ENCODE data around the gene P2RX5. TPM values are rescaled to one million over a fixed set of nuclear protein-coding genes. Genes with fewer than 3 reads are reported as not detected.

The P2RX5 gene
- total RNA-seq, 1 experiment from 2014 or later: 14.9 TPM

DNA sequence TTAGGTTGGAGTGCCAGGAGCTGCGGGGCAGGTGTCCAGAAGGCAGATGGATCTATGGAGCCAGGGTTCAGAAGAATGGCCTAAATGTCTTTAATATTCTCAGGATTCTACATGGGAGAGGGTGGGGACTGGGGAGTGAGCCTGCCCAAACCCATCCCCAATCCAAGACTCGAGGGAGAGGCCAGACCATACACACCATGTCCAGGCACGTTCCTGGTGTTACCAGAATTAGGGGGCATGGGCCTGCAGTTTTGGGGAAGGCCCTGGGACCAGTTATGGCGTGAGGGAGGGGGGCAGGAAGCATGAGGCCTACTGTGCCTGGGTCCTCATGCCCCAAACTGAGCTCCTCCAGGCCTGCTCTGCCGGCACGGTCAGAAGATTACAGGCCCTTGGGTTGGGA, 29.4 kb downstream of the P2RX5 start:
- ATAC-seq (no peak), DNase-seq (ENCODE audit: low read depth, low spot score) (no peak)
- CTCF ChIA-PET: no interaction called here
- Histone ChIP-seq H3K27ac (ENCODE audit: low read length) (no peak overlapping the region), H3K27me3 (ENCODE audit: control insufficient read depth, insufficient read depth, low read length) (no peaks in the 10 kb centered on the region), H3K4me3 (ENCODE audit: low read depth in 2 of 2, low read length in 2 of 2) (no peak overlapping the region), H3K36me3 (ENCODE audit: control insufficient read depth, insufficient read depth, low read length) (peaks cover 10% of the 10 kb centered on the region; the same call in 1 of the 2 replicates), H3K9me3 (ENCODE audit: control insufficient read depth, insufficient read depth, low read depth, low read length) (no peaks in the 10 kb centered on the region), H3K4me1 (ENCODE audit: control insufficient read depth, insufficient read depth, low read length) (0 out of 2 replicates have a peak, but pooled peaks cover 7% of the 10 kb centered on the region)
- in situ Hi-C loops (cut with HindIII; ENCODE audit: low pct_unique_long_range_greater_than_20kb, low sequenced_read_pairs): no loop called here
- TF ChIP-seq, protein P1, sequence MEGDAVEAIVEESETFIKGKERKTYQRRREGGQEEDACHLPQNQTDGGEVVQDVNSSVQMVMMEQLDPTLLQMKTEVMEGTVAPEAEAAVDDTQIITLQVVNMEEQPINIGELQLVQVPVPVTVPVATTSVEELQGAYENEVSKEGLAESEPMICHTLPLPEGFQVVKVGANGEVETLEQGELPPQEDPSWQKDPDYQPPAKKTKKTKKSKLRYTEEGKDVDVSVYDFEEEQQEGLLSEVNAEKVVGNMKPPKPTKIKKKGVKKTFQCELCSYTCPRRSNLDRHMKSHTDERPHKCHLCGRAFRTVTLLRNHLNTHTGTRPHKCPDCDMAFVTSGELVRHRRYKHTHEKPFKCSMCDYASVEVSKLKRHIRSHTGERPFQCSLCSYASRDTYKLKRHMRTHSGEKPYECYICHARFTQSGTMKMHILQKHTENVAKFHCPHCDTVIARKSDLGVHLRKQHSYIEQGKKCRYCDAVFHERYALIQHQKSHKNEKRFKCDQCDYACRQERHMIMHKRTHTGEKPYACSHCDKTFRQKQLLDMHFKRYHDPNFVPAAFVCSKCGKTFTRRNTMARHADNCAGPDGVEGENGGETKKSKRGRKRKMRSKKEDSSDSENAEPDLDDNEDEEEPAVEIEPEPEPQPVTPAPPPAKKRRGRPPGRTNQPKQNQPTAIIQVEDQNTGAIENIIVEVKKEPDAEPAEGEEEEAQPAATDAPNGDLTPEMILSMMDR (IDR thresholded peaks at IDR 0.05): no peak
- TF ChIP-seq, protein P2, sequence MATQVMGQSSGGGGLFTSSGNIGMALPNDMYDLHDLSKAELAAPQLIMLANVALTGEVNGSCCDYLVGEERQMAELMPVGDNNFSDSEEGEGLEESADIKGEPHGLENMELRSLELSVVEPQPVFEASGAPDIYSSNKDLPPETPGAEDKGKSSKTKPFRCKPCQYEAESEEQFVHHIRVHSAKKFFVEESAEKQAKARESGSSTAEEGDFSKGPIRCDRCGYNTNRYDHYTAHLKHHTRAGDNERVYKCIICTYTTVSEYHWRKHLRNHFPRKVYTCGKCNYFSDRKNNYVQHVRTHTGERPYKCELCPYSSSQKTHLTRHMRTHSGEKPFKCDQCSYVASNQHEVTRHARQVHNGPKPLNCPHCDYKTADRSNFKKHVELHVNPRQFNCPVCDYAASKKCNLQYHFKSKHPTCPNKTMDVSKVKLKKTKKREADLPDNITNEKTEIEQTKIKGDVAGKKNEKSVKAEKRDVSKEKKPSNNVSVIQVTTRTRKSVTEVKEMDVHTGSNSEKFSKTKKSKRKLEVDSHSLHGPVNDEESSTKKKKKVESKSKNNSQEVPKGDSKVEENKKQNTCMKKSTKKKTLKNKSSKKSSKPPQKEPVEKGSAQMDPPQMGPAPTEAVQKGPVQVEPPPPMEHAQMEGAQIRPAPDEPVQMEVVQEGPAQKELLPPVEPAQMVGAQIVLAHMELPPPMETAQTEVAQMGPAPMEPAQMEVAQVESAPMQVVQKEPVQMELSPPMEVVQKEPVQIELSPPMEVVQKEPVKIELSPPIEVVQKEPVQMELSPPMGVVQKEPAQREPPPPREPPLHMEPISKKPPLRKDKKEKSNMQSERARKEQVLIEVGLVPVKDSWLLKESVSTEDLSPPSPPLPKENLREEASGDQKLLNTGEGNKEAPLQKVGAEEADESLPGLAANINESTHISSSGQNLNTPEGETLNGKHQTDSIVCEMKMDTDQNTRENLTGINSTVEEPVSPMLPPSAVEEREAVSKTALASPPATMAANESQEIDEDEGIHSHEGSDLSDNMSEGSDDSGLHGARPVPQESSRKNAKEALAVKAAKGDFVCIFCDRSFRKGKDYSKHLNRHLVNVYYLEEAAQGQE (IDR thresholded peaks at IDR 0.05; ENCODE audit: insufficient read depth in 1 of 2, low read depth in 2 of 2, low read length in 1 of 2): no peak
- TF ChIP-seq TCF7L2 (IDR thresholded peaks at IDR 0.05; ENCODE audit: low read depth, low read length) (no peak), SIN3A (IDR thresholded peaks at IDR 0.05; ENCODE audit: borderline replicate concordance, insufficient read depth, low read depth, low read length) (no peak)
- intact Hi-C loops (cut with micrococcal nuclease; ENCODE audit: unreplicated experiment): no loop called here
- POLR2A ChIA-PET: interaction anchor here (0.5 kb wide), 1 partner anchor 713 kb away, joined by 4 read pairs; no protein-coding TSS in a partner anchor
- BruUV-seq (replicated peaks): no TSS peak

DNA sequence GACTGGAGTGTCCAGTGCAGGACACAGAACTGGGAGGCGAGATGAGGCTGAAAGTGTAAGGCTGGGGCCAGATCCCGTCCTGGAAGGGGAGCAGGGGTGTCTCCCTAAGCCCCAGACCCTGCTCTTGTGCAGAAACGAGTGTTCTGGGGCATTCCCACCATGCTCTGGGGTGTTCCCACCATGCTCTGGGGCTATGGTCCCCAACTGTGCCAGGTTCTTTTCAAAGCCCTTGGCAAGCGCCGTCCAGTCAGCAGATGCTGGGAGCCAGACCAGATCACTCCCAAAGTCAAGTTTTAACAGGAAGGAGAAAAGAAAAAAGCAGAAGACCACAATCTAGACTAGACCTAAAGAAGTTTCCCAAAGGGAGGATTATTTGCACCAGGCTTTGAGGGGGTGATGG, 30.1 kb downstream of the P2RX5 start:
- no TSS peak for BruUV-seq (replicated peaks)
- intact Hi-C loops (cut with micrococcal nuclease; ENCODE audit: unreplicated experiment): no loop called here
- DNase-seq (ENCODE audit: low read depth, low spot score): no peak
- TF ChIP-seq TCF7L2 (IDR thresholded peaks at IDR 0.05; ENCODE audit: low read depth, low read length): no peak
- TF ChIP-seq SIN3A (IDR thresholded peaks at IDR 0.05; ENCODE audit: borderline replicate concordance, insufficient read depth, low read depth, low read length): no peak
- TF ChIP-seq POLR2AphosphoS5 (IDR thresholded peaks at IDR 0.05; ENCODE audit: low read depth, low read length): no peak
- TF ChIP-seq, protein P2 (IDR thresholded peaks at IDR 0.05; ENCODE audit: insufficient read depth in 1 of 2, low read depth in 2 of 2, low read length in 1 of 2): no peak
- TF ChIP-seq, protein P1 (IDR thresholded peaks at IDR 0.05): no peak
- ChIA-PET CTCF (no interaction called here), POLR2A (no interaction called here)
- Histone ChIP-seq H3K9me3 (ENCODE audit: control insufficient read depth, insufficient read depth, low read depth, low read length) (no peaks in the 10 kb centered on the region), H3K36me3 (ENCODE audit: control insufficient read depth, insufficient read depth, low read length) (peaks cover 10% of the 10 kb centered on the region; the same call in 1 of the 2 replicates), H3K27ac (ENCODE audit: low read length) (no peak overlapping the region), H3K27me3 (ENCODE audit: control insufficient read depth, insufficient read depth, low read length) (no peaks in the 10 kb centered on the region), H3K4me3 (ENCODE audit: low read depth in 2 of 2, low read length in 2 of 2) (no peak overlapping the region), H3K4me1 (ENCODE audit: control insufficient read depth, insufficient read depth, low read length) (0 out of 2 replicates have a peak, but pooled peaks cover 7% of the 10 kb centered on the region)
- no peak for ATAC-seq
- in situ Hi-C loops (cut with HindIII; ENCODE audit: low pct_unique_long_range_greater_than_20kb, low sequenced_read_pairs): no loop called here

Data from Panc1 (cell line).